Osteocyte (in vitro differentiated cells): ENCODE results near the gene C4orf50. TPM values are rescaled to one million over a fixed set of nuclear protein-coding genes. Genes with fewer than 3 reads are reported as not detected.

Experiments used
- DNase-seq: peaks from one replicate; pipeline ENCODE4 v3.0.0; 2021; ENCODE audit warnings: mixed read lengths; ENCODE audit not compliant: unreplicated experiment; ENCODE audit errors: extremely low spot score
- H3K27ac Mint-ChIP-seq: one replicate; pipeline ENCODE4 v1.8.0; 2021; ENCODE audit warnings: mild to moderate bottlenecking, mixed read lengths; ENCODE audit not compliant: unreplicated experiment
- H3K27me3 Mint-ChIP-seq: one replicate; pipeline ENCODE4 v1.8.0; 2021; ENCODE audit warnings: mixed read lengths; ENCODE audit not compliant: unreplicated experiment
- H3K36me3 Mint-ChIP-seq: one replicate; pipeline ENCODE4 v1.8.0; 2021; ENCODE audit warnings: mixed read lengths; ENCODE audit not compliant: unreplicated experiment
- H3K4me1 Mint-ChIP-seq: one replicate; pipeline ENCODE4 v1.8.0; 2021; ENCODE audit warnings: mixed read lengths; ENCODE audit not compliant: unreplicated experiment
- H3K4me3 Mint-ChIP-seq: one replicate; pipeline ENCODE4 v1.8.0; 2021; ENCODE audit warnings: mild to moderate bottlenecking, moderate library complexity, mixed read lengths; ENCODE audit not compliant: unreplicated experiment
- H3K9me3 Mint-ChIP-seq: one replicate; pipeline ENCODE4 v1.8.0; 2021; ENCODE audit warnings: mixed read lengths; ENCODE audit not compliant: unreplicated experiment
- total RNA-seq: library from RNA; stranded (reverse); gene quantifications from 2 replicates; pipeline ENCODE4 v1.2.1, GENCODE V29; 2021
- TF ChIP-seq, protein P1 (sequence below): fragments of 200-600 bp; sonication (generic); IDR thresholded peaks from 2 replicates; pipeline ENCODE4 v1.5.0; 2021; ENCODE audit warnings: antibody characterized with exemption, mild to moderate bottlenecking, moderate library complexity

Gene C4orf50
- total RNA-seq, 1 donor from 2014 or later: not detected

DNA sequence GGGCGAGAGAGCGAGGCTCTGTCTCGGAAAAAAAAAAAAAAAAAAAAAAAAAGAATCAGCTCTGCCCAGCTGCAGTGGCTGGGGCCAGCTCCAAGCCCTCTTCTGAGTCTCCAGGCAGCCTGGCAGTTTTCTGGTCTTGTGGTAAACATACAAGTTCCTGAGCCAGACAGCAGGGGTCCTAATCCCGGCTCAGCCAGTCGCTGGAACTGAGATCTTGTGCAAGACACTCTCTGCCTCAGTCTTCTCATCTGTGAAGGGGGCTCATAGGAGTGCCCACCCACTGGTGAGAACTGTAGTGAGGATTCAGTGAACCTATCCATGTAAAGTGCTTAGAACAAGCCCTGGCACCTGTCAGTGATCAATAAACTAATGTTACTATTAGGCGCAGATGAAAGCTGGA, 41.8 kb downstream of the C4orf50 start:
- Mint-ChIP-seq H3K4me3 (no peak overlapping the region), H3K9me3 (no peaks in the 10 kb centered on the region), H3K27ac (no peak overlapping the region), H3K36me3 (no peaks in the 10 kb centered on the region), H3K4me1 (no peaks in the 10 kb centered on the region), H3K27me3 (peaks cover 39% of the 10 kb centered on the region)
- TF ChIP-seq, protein P1, sequence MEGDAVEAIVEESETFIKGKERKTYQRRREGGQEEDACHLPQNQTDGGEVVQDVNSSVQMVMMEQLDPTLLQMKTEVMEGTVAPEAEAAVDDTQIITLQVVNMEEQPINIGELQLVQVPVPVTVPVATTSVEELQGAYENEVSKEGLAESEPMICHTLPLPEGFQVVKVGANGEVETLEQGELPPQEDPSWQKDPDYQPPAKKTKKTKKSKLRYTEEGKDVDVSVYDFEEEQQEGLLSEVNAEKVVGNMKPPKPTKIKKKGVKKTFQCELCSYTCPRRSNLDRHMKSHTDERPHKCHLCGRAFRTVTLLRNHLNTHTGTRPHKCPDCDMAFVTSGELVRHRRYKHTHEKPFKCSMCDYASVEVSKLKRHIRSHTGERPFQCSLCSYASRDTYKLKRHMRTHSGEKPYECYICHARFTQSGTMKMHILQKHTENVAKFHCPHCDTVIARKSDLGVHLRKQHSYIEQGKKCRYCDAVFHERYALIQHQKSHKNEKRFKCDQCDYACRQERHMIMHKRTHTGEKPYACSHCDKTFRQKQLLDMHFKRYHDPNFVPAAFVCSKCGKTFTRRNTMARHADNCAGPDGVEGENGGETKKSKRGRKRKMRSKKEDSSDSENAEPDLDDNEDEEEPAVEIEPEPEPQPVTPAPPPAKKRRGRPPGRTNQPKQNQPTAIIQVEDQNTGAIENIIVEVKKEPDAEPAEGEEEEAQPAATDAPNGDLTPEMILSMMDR: no peak
- no peak for DNase-seq

DNA sequence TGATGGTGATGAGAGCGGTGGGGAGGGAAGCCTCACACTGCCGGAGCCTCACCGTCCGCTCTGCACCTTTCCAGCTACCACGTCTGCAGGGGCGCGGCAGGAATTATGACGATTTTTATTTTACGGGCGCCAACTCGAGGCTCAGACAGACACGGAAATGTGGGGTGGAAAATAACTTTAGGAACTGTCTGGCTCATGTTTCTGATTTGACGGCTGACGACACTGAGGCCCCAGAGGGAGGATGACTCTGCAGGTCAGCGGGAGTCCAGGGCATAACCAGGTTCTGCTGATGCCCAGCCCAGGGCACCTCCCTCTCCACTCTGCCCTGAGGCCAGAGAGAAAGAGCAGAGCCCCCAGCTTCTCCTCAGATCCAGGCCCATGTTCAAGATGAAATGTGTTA, 43.9 kb downstream of the C4orf50 start:
- TF ChIP-seq, protein P1: no peak
- no peak for DNase-seq
- H3K4me1 Mint-ChIP-seq: no peaks in the 10 kb centered on the region
- H3K4me3 Mint-ChIP-seq: no peak overlapping the region
- no peak overlapping the region for H3K27ac Mint-ChIP-seq
- H3K36me3 Mint-ChIP-seq: no peaks in the 10 kb centered on the region
- peaks cover 39% of the 10 kb centered on the region for H3K27me3 Mint-ChIP-seq
- no peaks in the 10 kb centered on the region for H3K9me3 Mint-ChIP-seq

DNA sequence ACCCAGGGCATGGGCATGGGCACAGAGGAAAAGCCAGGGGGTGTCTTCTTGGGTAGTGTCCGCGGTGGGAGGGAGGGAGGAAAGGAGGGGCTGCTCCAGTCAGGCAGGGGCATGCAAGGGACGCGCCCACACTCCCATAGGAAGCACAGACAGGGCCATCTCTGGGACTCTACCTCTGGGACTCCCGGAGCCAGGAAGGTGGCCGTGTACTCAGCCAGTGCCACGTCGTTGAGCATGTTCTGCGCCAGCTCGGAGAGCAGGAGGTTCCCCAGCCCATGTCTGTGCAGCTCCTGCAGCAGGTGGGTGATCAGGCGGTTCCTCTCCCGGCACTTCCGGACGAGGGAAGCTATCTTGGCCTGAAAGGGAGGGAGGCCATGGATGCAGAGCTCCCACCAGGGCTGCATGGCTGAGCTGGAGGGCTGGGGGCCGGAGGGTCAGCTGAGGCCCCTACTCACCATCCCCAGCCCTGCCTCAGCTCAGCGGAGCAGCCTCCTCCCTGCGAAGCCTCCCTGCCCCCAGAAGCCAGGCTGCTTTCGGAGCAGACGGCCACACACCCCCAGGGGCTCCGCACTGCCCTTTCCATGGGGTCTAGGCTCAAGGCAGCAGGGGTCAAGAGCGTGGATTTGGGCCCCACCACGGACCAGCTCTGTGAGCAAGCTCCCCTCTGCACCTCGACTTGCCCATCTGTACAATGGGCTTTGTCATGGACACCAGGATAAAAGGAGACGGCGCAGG, 44.6 kb downstream of the C4orf50 start:
- Mint-ChIP-seq H3K27me3 (peaks cover 35% of the 10 kb centered on the region), H3K4me3 (no peak overlapping the region), H3K9me3 (no peaks in the 10 kb centered on the region)

DNA sequence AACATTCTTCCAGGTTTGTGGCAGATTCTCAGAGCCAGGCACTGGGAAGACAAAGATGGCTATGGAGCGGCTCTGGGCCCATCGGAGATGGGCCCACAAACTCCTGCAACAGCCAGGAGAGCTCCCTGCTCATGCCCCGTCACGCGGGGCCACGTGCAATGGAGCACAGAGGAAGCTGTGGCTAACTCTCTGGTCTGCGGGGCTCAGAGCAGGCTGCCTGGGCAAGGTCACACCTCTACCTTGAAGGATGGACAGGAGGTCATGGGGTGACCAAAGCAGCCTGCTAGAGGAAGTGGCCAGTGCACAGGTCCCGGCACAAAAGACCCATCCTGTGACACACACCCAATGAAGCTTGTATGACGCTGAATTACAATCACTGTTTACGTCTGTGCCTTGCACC, 45.2 kb downstream of the C4orf50 start:
- H3K27ac Mint-ChIP-seq: no peak overlapping the region
- no peaks in the 10 kb centered on the region for H3K4me1 Mint-ChIP-seq
- no peak overlapping the region for H3K4me3 Mint-ChIP-seq
- no peaks in the 10 kb centered on the region for H3K9me3 Mint-ChIP-seq
- H3K36me3 Mint-ChIP-seq: no peaks in the 10 kb centered on the region
- TF ChIP-seq, protein P1: no peak
- peaks cover 30% of the 10 kb centered on the region for H3K27me3 Mint-ChIP-seq
- no peak for DNase-seq

More for the DNA sequence above, 44.6 kb downstream of the C4orf50 start:
- H3K36me3 Mint-ChIP-seq: no peaks in the 10 kb centered on the region
- H3K4me1 Mint-ChIP-seq: no peaks in the 10 kb centered on the region
- no peak overlapping the region for H3K27ac Mint-ChIP-seq
- DNase-seq: no peak
- TF ChIP-seq, protein P1: no peak

DNA sequence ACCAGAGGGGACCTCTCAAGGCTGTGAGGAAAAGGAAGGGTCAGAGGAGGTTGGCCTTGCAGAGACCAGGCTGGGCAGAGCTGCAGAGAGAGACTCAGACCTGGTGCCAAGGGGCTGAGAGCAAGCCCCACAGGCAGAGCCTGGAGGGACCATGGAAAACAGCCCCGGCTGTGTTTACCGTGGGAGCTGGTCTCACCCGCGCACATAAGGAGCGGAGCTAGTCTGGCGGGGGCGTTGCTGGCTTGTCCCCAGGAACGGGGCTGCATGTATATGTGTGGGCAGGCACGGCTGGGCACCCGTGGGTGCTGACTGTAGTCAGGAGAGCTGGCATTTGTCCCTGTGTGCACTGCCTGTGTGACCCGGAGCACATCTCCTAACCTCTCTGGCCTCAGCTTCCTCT, 45.7 kb downstream of the C4orf50 start:
- H3K36me3 Mint-ChIP-seq: no peaks in the 10 kb centered on the region
- H3K4me1 Mint-ChIP-seq: no peaks in the 10 kb centered on the region
- H3K27me3 Mint-ChIP-seq: peaks cover 27% of the 10 kb centered on the region
- H3K9me3 Mint-ChIP-seq: no peaks in the 10 kb centered on the region
- no peak for DNase-seq
- H3K4me3 Mint-ChIP-seq: no peak overlapping the region
- TF ChIP-seq, protein P1: no peak
- no peak overlapping the region for H3K27ac Mint-ChIP-seq
